Osteocyte (in vitro differentiated cells): ENCODE measurements around the gene SMARCA4. TPM values are rescaled to one million over a fixed set of nuclear protein-coding genes. Genes with fewer than 3 reads are reported as not detected.
"Not testable (repeated sequence)": the region's sequence is repeated elsewhere in the genome, so short reads cannot be mapped to it uniquely, and the experiment has no call there.

Experiments
- DNase-seq: peaks from one replicate; pipeline ENCODE4 v3.0.0; 2021; ENCODE audit warnings: mixed read lengths; ENCODE audit not compliant: unreplicated experiment; ENCODE audit errors: extremely low spot score
- H3K27ac Mint-ChIP-seq: one replicate; pipeline ENCODE4 v1.8.0; 2021; ENCODE audit warnings: mild to moderate bottlenecking, mixed read lengths; ENCODE audit not compliant: unreplicated experiment
- H3K27me3 Mint-ChIP-seq: one replicate; pipeline ENCODE4 v1.8.0; 2021; ENCODE audit warnings: mixed read lengths; ENCODE audit not compliant: unreplicated experiment
- H3K36me3 Mint-ChIP-seq: one replicate; pipeline ENCODE4 v1.8.0; 2021; ENCODE audit warnings: mixed read lengths; ENCODE audit not compliant: unreplicated experiment
- H3K4me1 Mint-ChIP-seq: one replicate; pipeline ENCODE4 v1.8.0; 2021; ENCODE audit warnings: mixed read lengths; ENCODE audit not compliant: unreplicated experiment
- H3K4me3 Mint-ChIP-seq: one replicate; pipeline ENCODE4 v1.8.0; 2021; ENCODE audit warnings: mild to moderate bottlenecking, moderate library complexity, mixed read lengths; ENCODE audit not compliant: unreplicated experiment
- H3K9me3 Mint-ChIP-seq: one replicate; pipeline ENCODE4 v1.8.0; 2021; ENCODE audit warnings: mixed read lengths; ENCODE audit not compliant: unreplicated experiment
- total RNA-seq: library from RNA; stranded (reverse); gene quantifications from 2 replicates; pipeline ENCODE4 v1.2.1, GENCODE V29; 2021
- TF ChIP-seq, protein P1 (sequence below): fragments of 200-600 bp; sonication (generic); IDR thresholded peaks from 2 replicates; pipeline ENCODE4 v1.5.0; 2021; ENCODE audit warnings: antibody characterized with exemption, mild to moderate bottlenecking, moderate library complexity

The SMARCA4 gene
- total RNA-seq, 1 donor from 2014 or later, result 131 TPM

DNA sequence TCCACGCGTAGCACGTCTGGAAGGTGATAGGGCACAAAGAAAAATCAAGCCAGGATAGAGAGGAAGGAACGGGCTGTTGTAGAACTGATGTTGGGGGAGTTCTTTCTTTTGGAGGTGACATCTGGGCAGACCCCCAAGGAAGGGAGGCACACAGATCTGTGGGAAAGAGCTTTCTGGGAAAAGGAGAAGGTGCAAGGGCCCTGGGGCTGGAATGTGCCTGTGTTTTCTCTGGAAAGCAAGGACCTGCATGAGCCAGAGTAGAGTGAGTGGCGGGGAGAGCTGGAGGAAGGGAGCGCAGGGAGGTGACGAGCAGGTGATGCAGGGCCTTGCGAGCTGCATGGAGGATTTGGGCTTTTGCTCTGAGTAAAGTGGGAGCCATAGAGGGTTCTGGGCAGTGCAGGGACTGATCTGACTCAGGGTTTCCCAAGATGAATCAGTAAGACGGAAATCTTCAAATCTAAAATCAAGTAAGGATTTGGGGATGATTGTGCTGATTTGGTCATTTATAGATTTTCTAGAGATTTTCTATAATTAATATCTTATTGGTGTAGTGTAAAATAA, 30.8 kb downstream of the SMARCA4 start:
- Mint-ChIP-seq H3K9me3 (no peaks in the 10 kb centered on the region), H3K36me3 (peaks cover 40% of the 10 kb centered on the region), H3K4me1 (no peaks in the 10 kb centered on the region), H3K27me3 (no peaks in the 10 kb centered on the region), H3K4me3 (no peak overlapping the region), H3K27ac (no peak overlapping the region)
- TF ChIP-seq, protein P1, sequence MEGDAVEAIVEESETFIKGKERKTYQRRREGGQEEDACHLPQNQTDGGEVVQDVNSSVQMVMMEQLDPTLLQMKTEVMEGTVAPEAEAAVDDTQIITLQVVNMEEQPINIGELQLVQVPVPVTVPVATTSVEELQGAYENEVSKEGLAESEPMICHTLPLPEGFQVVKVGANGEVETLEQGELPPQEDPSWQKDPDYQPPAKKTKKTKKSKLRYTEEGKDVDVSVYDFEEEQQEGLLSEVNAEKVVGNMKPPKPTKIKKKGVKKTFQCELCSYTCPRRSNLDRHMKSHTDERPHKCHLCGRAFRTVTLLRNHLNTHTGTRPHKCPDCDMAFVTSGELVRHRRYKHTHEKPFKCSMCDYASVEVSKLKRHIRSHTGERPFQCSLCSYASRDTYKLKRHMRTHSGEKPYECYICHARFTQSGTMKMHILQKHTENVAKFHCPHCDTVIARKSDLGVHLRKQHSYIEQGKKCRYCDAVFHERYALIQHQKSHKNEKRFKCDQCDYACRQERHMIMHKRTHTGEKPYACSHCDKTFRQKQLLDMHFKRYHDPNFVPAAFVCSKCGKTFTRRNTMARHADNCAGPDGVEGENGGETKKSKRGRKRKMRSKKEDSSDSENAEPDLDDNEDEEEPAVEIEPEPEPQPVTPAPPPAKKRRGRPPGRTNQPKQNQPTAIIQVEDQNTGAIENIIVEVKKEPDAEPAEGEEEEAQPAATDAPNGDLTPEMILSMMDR, result no peak
- DNase-seq, result no peak

DNA sequence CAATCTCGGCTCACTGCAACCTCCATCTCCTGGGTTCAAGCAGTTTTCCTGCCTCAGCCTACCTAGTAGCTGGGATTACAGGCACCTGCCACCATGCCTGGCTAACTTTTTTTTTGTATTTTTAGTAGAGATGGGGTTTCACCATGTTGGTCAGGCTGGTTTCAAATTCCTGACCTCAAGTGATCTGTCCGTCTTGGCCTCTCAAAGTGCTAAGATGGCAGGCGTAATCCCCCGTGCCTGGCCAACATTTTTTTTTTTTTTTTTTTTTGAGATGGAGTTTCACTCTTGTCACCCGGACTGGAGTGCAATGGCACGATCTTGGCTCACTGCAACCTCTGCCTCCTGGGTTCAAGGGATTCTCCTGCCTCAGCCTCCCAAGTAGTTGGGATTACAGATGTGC, 31.3 kb downstream of the SMARCA4 start:
- DNase-seq, H3K27me3 Mint-ChIP-seq, H3K4me3 Mint-ChIP-seq, H3K27ac Mint-ChIP-seq, H3K9me3 Mint-ChIP-seq, H3K4me1 Mint-ChIP-seq: not testable (repeated sequence)
- peaks cover 40% of the 10 kb centered on the region for H3K36me3 Mint-ChIP-seq

DNA sequence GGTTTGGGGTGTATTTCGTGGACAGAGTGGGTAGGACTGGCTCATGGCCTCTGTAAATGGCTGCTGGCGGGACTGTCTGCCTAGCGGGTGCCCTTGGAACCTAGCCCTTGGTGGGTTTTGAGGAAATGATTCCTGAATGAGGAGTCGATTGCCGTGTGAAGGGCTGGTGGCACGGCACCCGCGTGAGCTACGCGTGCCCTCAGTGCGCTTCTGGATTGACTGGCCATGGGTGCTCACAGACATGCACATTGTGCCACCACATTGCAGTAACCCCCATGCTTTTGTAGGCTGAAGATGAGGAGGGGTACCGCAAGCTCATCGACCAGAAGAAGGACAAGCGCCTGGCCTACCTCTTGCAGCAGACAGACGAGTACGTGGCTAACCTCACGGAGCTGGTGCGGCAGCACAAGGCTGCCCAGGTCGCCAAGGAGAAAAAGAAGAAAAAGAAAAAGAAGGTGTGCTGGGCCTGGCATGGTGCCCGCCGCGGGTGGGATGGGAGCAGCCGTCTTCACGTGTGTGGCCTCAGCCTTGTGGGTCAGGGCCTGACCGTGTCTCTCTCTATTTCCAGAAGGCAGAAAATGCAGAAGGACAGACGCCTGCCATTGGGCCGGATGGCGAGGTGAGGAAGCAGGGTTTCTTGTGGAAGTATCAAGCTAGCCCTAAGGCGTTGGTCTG, 35.2 kb downstream of the SMARCA4 start:
- Mint-ChIP-seq H3K27me3 (no peaks in the 10 kb centered on the region), H3K36me3 (peaks cover 43% of the 10 kb centered on the region), H3K4me1 (peaks cover 4% of the 10 kb centered on the region), H3K9me3 (no peaks in the 10 kb centered on the region), H3K27ac (no peak overlapping the region), H3K4me3 (no peak overlapping the region)
- DNase-seq, result no peak
- TF ChIP-seq, protein P1, result no peak

DNA sequence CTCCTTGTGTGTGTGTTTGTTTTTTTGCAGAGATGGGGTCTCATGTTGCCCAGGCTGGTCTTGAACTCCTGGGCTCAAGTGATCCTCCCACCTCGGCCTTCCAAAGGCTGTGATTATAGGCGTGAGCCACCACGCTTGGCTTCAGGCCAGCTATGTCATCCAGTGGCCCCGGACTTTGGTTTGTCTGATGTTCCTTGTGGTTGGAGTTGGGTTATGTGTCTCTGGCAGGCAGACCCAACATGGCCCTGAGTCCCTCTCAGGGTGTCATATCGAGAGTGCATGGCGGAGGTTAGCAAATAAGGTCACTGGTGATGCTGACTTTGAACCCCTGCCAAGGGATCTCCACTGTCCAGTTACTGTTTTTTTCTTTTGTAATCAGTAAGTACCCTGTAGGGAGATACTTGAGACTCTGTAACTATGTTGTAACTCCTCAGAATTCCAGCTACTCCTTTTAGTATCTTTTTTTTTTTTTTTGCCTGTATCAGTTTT, 37.3 kb downstream of the SMARCA4 start:
- H3K27me3 Mint-ChIP-seq, result no peaks in the 10 kb centered on the region
- peak overlapping the region; percentile 45 for H3K27ac Mint-ChIP-seq
- no peak overlapping the region for H3K4me3 Mint-ChIP-seq
- no peaks in the 10 kb centered on the region for H3K9me3 Mint-ChIP-seq
- peaks cover 4% of the 10 kb centered on the region for H3K4me1 Mint-ChIP-seq
- DNase-seq, result no peak
- H3K36me3 Mint-ChIP-seq, result peaks cover 50% of the 10 kb centered on the region
- TF ChIP-seq, protein P1, result no peak

DNA sequence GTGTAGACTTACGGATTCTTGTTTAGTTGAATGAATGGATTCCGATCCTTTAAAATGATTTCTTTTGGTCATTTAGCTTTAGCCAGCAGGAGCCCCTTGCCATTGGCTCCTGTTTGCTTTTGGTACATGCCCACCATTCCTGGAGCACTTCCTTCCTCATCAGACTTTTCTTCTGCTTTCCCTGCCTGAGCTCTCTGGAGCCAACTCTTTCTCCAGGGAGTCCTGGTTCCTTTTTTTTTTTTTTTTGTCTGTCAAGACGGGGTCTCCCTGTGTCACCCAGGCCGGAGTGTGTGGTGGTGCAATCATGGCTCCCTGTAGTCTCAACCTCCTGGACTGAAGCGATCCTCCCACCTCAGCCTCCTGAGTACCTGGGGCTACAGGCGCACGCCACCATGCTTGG, 37.8 kb downstream of the SMARCA4 start:
- TF ChIP-seq, protein P1, result no peak
- Mint-ChIP-seq H3K36me3 (peaks cover 53% of the 10 kb centered on the region), H3K27ac (peak overlapping the region; percentile 34), H3K4me1 (peaks cover 4% of the 10 kb centered on the region), H3K9me3 (no peaks in the 10 kb centered on the region), H3K4me3 (no peak overlapping the region), H3K27me3 (no peaks in the 10 kb centered on the region)
- no peak for DNase-seq
